ENCODE data around the gene MARCO.
"Not testable (repeated sequence)": the region's sequence is repeated elsewhere in the genome, so short reads cannot be mapped to it uniquely, and the experiment has no call there.

MARCO gene

GRCh38 chr2:118994778-118995177 is 52.8 kb downstream of the MARCO start:
- Histone ChIP-seq H3K4me2 (ENCODE audit: low read length) (no peak overlapping the region), H3K9ac (ENCODE audit: low read length) (no peak overlapping the region)
- no peak for TF ChIP-seq EZH2 (IDR thresholded peaks at IDR 0.05; ENCODE audit: borderline replicate concordance, low read length)
- no peak for TF ChIP-seq CTCF (IDR thresholded peaks at IDR 0.05; ENCODE audit: low read length)

DNA sequence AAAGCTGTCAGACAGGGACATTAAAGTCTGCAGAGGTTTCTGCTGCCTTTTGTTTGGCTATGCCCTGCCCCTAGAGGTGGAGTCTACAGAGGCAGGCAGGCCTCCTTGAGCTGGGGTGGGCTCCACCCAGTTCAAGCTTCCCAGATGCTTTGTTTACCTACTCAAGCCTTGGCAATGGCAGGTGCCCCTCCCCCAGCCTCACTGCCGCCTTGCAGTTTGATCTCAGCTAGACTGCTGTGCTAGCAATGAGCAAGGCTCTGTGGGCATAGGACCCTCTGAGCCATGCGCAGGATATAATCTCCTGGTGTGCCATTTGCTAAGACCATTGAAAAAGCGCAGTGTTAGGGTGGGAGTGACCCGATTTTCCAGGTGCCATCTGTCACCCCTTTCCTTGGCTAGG is 61.9 kb downstream of the MARCO start:
- not testable (repeated sequence) for H2AFZ ChIP-seq (ENCODE audit: low read length); H3K4me2 ChIP-seq (ENCODE audit: low read length); H3F3A ChIP-seq (ENCODE audit: insufficient read depth, low read length); H3K27me3 ChIP-seq (ENCODE audit: insufficient read depth, low read length); H3K36me3 ChIP-seq (ENCODE audit: insufficient read depth, low read length); H3K4me3 ChIP-seq (ENCODE audit: low read depth, low read length, poor library complexity, severe bottlenecking); H3K79me2 ChIP-seq (ENCODE audit: insufficient read depth, low read length); H3K9me2 ChIP-seq (ENCODE audit: low read depth, low read length); H3K4me1 ChIP-seq (ENCODE audit: insufficient read depth, low read length, severe bottlenecking); H3K9ac ChIP-seq (ENCODE audit: low read length); H4K20me1 ChIP-seq (ENCODE audit: insufficient read depth, low read length); H3K27ac ChIP-seq (ENCODE audit: low read depth, low read length, poor library complexity, severe bottlenecking); H3K9me3 ChIP-seq (ENCODE audit: low read length)

More at GRCh38 chr2:118994778-118995177, 52.8 kb downstream of the MARCO start:
- Histone ChIP-seq H2AFZ (ENCODE audit: low read length) (no peak overlapping the region), H3K36me3 (ENCODE audit: insufficient read depth, low read length) (no peaks in the 10 kb centered on the region), H3K9me3 (ENCODE audit: low read length) (no peaks in the 10 kb centered on the region), H3K27me3 (ENCODE audit: insufficient read depth, low read length) (no peaks in the 10 kb centered on the region), H3K4me1 (ENCODE audit: insufficient read depth, low read length, severe bottlenecking) (no peaks in the 10 kb centered on the region), H3K4me3 (ENCODE audit: low read depth, low read length, poor library complexity, severe bottlenecking) (no peak overlapping the region), H3K9me2 (ENCODE audit: low read depth, low read length) (no peaks in the 10 kb centered on the region), H3F3A (ENCODE audit: insufficient read depth, low read length) (no peaks in the 10 kb centered on the region), H4K20me1 (ENCODE audit: insufficient read depth, low read length) (no peaks in the 10 kb centered on the region), H3K79me2 (ENCODE audit: insufficient read depth, low read length) (no peaks in the 10 kb centered on the region), H3K27ac (ENCODE audit: low read depth, low read length, poor library complexity, severe bottlenecking) (no peak overlapping the region)

DNA sequence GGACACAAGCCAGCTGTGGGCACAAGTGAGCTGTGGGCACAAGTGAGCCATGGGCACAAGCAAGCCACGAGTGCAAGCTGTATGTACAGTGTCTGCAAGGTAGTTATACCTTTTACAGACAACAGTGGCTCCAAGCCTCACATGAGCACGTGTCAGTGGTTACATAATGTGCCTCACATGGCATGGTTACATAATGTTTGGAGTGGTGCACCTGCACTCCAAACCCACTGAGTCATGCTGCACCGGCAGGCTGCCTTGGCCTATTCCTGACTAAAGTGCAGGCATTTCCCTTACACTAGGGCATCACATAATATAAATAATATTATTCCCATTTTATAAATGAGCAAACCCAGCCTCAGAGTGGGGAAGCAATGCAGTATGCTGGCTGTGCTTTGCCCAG is 62.6 kb downstream of the MARCO start:
- no peaks in the 10 kb centered on the region for H4K20me1 ChIP-seq (ENCODE audit: insufficient read depth, low read length)
- TF ChIP-seq CTCF (IDR thresholded peaks at IDR 0.05; ENCODE audit: low read length): no peak
- no peak for TF ChIP-seq EZH2 (IDR thresholded peaks at IDR 0.05; ENCODE audit: borderline replicate concordance, low read length)
- H3K4me1 ChIP-seq (ENCODE audit: insufficient read depth, low read length, severe bottlenecking): no peaks in the 10 kb centered on the region
- no peaks in the 10 kb centered on the region for H3K79me2 ChIP-seq (ENCODE audit: insufficient read depth, low read length)
- no peaks in the 10 kb centered on the region for H3K36me3 ChIP-seq (ENCODE audit: insufficient read depth, low read length)
- H3F3A ChIP-seq (ENCODE audit: insufficient read depth, low read length): no peaks in the 10 kb centered on the region
- no peak overlapping the region for H3K9ac ChIP-seq (ENCODE audit: low read length)
- no peaks in the 10 kb centered on the region for H3K9me2 ChIP-seq (ENCODE audit: low read depth, low read length)
- no peaks in the 10 kb centered on the region for H3K27me3 ChIP-seq (ENCODE audit: insufficient read depth, low read length)
- H3K9me3 ChIP-seq (ENCODE audit: low read length): no peaks in the 10 kb centered on the region
- no peak overlapping the region for H3K4me2 ChIP-seq (ENCODE audit: low read length)
- no peak overlapping the region for H3K4me3 ChIP-seq (ENCODE audit: low read depth, low read length, poor library complexity, severe bottlenecking)
- H3K27ac ChIP-seq (ENCODE audit: low read depth, low read length, poor library complexity, severe bottlenecking): no peak overlapping the region
- no peak overlapping the region for H2AFZ ChIP-seq (ENCODE audit: low read length)

DNA sequence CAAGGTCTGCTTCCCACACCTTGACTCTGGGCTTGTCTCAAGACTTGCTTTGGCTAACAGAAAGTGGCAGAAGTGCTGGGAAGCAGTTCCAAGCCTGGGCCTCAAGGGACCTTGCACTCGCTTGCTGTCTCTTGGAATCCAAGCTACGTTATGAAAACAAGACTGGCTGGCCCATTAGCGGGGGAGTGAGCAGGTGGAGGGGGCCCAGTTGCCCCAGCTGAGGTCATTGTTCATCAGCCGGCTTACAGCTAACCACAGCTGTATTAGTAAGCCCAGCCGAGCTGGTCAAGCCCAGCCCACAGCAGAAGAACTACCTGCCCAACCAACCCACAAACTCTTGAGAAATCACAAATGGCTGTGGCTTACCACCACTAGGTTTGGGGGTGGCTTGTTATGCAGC is 63.1 kb downstream of the MARCO start:
- Histone ChIP-seq H3F3A (ENCODE audit: insufficient read depth, low read length) (no peaks in the 10 kb centered on the region), H4K20me1 (ENCODE audit: insufficient read depth, low read length) (no peaks in the 10 kb centered on the region), H3K4me1 (ENCODE audit: insufficient read depth, low read length, severe bottlenecking) (no peaks in the 10 kb centered on the region), H3K79me2 (ENCODE audit: insufficient read depth, low read length) (no peaks in the 10 kb centered on the region), H3K9me3 (ENCODE audit: low read length) (no peaks in the 10 kb centered on the region), H3K4me2 (ENCODE audit: low read length) (no peak overlapping the region), H3K36me3 (ENCODE audit: insufficient read depth, low read length) (no peaks in the 10 kb centered on the region), H3K27ac (ENCODE audit: low read depth, low read length, poor library complexity, severe bottlenecking) (no peak overlapping the region), H3K4me3 (ENCODE audit: low read depth, low read length, poor library complexity, severe bottlenecking) (no peak overlapping the region), H3K9me2 (ENCODE audit: low read depth, low read length) (no peaks in the 10 kb centered on the region), H3K9ac (ENCODE audit: low read length) (no peak overlapping the region), H2AFZ (ENCODE audit: low read length) (no peak overlapping the region), H3K27me3 (ENCODE audit: insufficient read depth, low read length) (no peaks in the 10 kb centered on the region)
- TF ChIP-seq EZH2 (IDR thresholded peaks at IDR 0.05; ENCODE audit: borderline replicate concordance, low read length) (no peak), CTCF (IDR thresholded peaks at IDR 0.05; ENCODE audit: low read length) (no peak)

All from OCI-LY1 (cell line).